Fibroblast of the aortic adventitia (primary cell): ENCODE measurements around the gene CACNA1D. TPM values are rescaled to one million over a fixed set of nuclear protein-coding genes. Genes with fewer than 3 reads are reported as not detected.

Experiments used
- DNase-seq: peaks from one replicate; pipeline ENCODE4 v3.0.0-alpha.2; 2010; ENCODE audit warnings: low read depth
- H3K4me3 ChIP-seq: 2 replicates; pipeline ENCODE4 v1.5.1; 2011; ENCODE audit warnings: low read depth, mild to moderate bottlenecking, control low read depth, low read length, moderate library complexity
- CTCF ChIP-seq: IDR thresholded peaks from 2 replicates; pipeline ENCODE4 v1.5.1; 2011; ENCODE audit warnings: mild to moderate bottlenecking, low read length, control low read depth, inconsistent platforms; ENCODE audit not compliant: insufficient read depth
- total RNA-seq: library from RNA; depleted of rRNA; stranded (reverse); fragments of >200 nt; gene quantifications from 2 replicates; pipeline ENCODE4 v1.2.3, GENCODE V29; 2012; ENCODE audit warnings: low replicate concordance

Gene CACNA1D
- total RNA-seq, 1 donor = 1.9 TPM

DNA sequence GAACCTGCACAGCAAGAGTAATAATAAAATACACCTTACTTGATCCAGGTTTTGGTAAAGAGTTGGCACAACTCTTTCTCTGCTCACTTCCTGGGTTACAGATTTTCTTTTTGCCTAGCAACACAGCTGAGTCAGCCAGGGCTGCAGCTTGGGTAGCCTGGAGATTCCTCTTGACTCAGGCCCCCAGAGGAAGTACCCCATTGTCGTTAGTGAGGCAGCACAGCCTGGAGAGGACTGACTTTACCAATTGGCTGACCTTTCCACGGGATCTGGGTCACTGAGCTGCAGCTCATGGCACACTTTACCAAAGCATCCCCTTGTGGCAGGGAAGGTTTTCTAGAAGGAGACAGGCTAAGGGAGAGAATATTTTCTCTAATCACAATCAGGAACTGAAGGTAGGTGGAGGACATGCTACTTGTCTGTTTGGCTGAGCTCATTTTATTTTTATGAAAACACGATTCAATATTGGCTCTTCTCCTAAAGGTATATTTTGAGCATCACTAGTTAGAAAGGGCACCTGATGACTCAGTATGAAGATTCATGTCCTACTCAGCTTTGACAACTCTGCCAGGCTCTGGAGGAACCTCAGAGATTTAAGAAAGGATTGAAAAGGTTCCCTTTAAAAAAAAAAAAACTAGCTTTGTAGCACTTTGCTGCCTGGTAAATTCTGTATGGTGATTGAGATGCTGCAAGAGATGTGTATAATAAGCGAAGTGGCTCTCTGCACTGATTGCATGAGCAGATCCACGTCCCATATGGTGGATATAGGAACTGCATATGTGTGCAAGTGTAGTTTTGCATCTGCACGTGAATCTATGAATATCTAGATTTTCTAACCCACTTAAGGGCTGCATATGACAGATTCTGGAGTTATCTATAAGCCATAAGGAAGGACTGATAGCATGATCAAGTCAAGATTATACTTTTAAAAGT, 227.0 kb downstream of the CACNA1D start:
- peak; percentile 37 for DNase-seq
- no peak overlapping the region for H3K4me3 ChIP-seq
- TF ChIP-seq CTCF = peak; percentile 29

GRCh38 chr3:53724566-53724965, 230.2 kb downstream of the CACNA1D start:
- no peak for DNase-seq
- TF ChIP-seq CTCF = no peak
- H3K4me3 ChIP-seq = no peak overlapping the region

DNA sequence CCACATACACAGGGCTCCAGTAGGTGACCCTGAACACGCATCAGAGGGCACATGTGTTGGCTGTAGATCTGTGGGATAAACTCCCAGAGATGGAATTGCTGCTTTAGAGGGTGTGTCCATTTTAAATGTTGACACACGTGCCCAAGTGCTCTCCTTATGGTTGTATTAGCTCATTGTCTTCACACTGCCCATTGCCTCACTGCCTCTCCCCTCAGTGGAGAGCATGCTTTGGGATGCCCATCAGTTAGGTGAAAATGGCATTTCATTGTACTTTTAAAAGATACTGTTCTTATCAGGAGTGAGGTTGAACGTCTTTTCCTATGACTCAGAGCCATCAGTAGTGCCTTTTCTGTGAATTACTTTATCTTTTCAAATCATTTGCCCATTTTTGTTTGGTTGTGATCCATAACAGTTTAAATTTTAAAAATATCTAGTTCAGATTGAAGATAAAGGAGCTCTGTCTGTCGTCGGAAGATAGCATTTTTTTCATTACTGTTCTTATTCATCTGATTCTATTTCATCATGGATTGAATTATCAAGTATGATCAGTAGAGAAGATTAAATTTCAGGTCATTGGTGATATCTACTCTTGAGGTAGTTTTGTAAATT, 231.1 kb downstream of the CACNA1D start:
- DNase-seq = peak; percentile 7
- no peak for TF ChIP-seq CTCF
- no peak overlapping the region for H3K4me3 ChIP-seq

DNA sequence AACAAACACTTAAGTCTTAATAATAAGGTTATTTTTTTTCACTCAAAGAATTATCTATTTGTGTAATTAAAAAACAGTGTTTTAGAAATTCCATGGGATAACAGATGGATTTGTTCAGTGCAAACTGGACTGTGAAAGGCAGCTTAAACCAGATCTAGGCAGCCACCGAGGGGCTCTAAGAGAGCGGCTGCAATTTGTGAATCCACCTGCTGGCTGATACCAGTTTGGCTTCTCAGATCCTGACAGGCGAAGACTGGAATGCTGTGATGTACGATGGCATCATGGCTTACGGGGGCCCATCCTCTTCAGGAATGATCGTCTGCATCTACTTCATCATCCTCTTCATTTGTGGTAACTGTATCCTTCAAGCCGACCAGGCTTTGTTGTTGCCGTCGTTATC, 232.2 kb downstream of the CACNA1D start:
- no peak for TF ChIP-seq CTCF

GRCh38 chr3:53728606-53729005, 234.2 kb downstream of the CACNA1D start:
- H3K4me3 ChIP-seq = no peak overlapping the region
- no peak for DNase-seq
- TF ChIP-seq CTCF = no peak

More for the DNA sequence above, 232.2 kb downstream of the CACNA1D start:
- H3K4me3 ChIP-seq = no peak overlapping the region
- DNase-seq = no peak

- TF ChIP-seq CTCF = no peak
- H3K4me3 ChIP-seq = no peak overlapping the region
- DNase-seq = no peak
Observed at GRCh38 chr3:53729159-53729558, 234.7 kb downstream of the CACNA1D start.
